ENCODE data around the gene SRRD.

The SRRD gene

DNA sequence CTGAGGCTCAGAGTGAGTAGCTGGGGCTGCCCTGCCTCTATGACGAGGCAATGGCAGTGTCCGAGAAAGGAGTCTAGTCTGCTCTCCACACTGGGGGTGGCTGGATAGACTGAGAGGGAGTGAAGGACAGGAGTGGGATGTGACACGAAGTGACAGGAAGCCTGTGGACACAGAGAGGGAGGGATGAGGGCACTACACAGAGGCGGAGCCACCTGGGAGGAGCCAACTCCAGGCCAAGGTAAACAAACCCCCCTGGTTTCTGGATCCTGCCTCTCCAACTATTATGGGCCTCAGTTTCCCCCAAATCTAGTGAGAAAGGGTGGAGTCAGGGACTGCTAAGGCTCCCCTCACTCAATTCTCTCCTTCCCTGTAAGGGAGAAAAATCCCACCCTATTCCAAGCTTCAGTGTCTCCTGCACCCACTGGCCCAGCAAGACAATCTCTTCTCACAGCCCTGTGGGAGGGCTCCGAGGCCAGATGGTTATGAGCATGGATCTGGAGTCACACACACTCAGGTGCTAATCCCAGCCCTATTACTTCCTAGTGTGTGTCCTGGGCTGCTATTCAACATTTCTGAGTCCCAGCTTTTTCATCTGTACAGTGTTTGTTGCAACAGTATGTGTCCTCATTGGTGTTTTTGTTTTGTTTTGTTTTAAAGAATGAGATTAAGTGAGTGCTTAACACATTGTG, 29.7 kb upstream of the SRRD start:
- DNase-seq, result no peak

DNA sequence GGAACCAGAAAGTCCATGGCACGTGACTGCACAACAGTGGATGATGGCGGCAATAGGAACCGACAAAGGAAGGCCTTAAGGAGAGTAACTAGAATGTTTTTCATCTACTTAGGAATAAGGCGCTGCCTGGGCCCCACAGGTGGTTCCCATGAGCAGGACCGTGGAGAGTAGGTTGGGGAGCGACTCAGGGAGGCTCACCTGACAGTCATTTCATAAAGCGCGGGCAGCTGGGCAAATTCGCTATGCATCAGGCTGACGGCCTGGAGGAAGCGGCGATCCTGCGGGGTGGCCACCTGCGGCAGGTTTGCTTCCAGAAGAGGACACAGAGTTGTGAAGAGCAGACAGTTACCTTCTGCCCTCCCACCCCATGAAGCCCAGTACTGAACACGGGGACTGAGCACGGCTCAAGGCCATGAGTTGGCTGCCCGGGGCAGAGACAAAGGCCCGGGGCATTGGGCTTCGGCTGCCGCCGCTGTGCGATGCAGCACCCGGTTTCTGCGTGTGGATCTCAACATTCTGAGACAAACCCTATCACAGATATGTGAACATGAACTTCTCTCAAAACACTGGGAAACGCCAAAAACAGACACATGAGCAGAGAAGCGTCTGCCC, 25.9 kb upstream of the SRRD start:
- DNase-seq, result no peak

DNA sequence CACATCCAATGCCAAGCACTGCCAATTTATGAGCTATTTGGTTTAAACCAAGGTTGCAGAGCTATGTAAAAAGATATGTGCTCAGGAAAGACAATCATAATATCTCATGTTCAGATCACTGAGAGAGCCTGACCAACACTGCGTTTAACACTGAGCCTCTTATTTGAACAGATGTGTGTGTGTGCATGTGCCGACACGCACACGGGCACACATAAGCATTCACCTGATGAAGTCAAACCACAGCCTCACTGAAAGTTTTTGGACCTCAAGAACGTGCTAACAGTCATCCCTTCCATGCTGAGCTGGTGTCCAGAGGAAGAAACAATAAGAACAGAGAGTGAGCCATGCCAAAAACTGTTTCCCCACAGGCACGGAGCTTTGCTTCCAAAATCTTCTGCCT, 23.5 kb upstream of the SRRD start:
- DNase-seq, result no peak

DNA sequence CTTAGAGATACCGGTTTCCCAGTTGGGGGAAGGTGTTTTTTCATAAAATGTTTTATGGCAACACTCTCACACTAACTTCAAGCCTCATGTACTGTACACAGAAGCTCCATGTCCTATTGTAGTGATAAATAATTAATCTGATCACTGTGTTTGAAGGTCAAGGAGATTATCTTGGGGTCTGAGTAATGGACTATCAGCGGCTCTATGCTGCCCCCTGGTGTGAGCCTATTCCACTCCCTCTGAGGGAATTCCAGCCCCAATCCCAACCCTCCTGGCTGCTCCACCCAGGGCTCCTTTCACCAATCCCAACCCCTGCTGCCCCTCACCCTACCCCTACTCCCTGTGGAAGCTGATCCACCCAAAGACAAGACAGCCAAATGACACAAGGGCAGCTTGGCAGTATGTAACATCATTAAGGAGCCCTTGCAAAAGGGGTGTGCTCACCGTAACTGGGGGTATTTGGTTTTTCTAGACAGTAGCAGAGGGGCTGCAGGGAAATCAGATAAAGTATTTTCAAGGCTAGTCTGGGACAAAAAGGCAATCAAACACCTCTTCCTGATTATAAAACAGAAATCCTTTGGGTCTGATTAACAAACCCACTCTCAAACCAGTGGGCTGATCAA, 22.4 kb upstream of the SRRD start:
- DNase-seq, result peak; percentile 90

DNA sequence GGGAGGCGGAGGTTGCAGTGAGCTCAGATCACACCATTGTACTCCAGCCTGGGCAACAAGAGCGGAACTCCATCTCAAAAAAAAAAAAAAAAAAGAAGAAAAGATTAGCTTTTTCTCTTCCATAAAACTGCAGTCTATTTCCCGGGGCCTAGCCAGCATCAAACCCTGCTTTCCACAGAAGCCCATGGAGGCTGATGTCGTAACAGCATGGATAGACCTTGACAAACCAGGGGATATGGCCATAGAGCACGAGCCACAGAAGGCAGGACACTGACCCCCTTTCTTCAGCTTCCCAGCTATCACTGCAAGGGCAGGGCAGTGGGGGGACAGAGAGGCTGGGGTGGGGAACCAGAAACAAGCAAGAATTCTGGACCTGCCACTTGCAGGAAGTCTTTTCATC, 21.6 kb upstream of the SRRD start:
- DNase-seq, result no peak

DNA sequence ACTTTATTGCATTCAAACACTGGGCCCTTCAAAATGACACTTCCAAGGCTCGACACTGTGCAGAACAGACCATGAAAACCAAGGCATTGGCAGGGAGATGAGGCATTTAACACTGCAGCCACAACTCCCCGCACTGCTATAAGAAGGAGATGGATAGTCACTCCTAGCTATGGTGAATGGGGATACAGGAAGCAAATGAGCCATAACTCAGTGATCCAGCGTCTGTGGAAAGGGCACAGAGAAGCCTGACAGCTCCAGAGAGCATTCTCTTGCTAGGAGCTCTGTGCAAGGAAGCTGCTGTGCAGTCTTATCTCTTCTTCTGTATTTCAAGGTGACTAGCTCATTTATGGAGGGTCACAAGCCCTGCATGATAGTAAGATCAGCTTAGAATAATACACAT, 21.0 kb upstream of the SRRD start:
- no peak for DNase-seq

DNA sequence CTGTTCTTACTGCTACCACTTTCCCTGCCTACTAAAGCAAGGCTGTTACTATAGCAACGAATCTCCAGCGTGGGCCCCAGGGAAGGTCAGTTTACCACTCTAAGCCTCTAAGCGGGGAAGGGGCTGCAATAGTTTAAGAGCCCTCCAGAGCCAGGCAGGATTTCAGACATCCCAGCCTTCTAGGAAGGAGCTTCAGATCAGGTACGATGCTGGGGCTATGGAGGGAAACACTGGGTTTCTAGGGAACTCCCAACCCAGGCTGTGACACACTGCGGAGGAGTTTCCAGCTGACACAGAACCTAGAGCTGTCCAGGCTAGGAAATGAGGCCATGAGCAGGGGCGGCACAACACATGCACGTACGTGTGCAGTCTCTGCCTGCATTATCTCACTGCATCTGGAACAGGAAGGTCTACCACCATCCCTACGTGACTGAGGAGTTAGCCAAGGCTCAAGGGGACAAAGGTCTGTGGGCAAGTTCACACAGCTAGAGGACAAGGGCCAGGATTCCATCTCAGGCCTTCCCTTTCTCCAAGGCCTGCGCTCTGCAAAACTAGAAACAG, 20.5 kb upstream of the SRRD start:
- no peak for DNase-seq

DNA sequence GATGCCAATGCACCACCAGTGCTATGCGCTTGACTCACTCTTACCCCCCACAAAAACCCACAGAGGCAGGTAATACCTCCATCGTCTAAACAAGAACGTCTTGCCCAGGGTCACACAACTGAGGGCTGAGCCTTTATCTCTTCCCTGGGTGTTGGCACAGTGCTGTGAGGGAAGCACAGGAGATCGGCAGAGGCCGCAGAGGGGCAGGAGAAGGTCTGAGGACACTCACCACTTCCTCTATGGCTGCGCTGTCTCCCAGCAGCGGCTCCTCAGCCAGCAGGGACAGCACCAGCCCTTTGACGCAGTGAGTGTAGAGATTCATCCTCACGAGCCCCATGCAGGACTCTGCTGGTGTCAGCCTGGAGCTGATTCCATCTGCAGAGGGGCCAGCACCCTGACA, 20.0 kb upstream of the SRRD start:
- DNase-seq, result no peak

DNA sequence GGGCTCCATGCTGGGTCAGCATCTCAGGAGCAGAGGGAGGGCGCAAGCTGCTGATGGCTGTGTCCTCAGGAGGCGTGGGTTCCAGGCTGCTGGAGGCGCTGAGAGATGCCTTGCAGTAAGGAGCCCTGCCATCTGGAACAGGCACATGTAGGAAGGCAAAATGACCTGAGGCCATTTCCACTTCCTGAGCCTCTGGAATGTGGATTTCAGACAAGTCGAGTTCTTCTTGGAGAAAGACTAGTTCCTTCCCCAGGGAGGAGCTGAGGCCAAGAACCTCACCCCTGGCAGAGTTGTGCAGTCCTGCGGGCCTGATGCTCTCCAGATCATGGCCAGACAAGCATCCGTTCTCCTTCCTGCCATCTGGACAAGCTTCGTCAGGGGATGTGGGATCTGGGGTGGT, 19.4 kb upstream of the SRRD start:
- DNase-seq, result peak; percentile 87

DNA sequence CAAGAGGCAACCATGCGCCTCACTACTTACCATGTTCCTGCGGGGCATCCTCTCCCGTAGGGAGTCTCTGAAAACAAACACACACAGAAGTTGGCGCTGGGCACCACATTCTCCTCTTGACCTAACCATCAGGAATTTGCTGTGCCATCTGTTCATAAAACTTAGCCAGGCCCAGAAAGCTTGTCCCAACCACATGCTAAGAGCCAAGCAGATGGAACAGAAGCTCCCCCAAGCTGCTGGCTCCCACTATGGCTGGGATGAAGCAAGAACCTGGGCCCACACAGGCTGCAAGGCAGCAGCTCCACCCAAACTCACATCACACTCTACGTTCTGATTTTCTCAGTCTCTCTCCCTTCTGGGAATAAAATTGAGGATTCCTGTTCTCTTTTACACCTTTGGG, 17.5 kb upstream of the SRRD start:
- DNase-seq, result no peak

DNA sequence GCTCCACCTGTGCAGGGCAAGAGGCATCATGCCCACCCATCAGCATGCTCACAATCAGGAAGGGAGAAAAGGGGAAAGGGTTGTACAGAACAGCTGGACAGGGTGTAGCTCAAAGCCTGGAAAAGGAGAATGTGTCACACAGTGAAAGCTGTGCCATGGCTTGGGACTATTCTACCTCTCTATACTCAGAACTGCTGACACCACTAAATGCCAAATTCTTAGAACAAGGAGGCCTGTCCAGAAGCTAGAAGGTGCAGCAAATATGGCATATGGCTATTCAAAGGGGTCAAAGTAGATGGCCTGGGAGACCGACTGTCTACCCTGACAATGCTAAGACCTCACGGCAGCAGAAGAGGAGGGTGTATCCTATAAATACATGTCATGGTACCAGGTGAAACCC, 12.9 kb upstream of the SRRD start:
- DNase-seq, result no peak

DNA sequence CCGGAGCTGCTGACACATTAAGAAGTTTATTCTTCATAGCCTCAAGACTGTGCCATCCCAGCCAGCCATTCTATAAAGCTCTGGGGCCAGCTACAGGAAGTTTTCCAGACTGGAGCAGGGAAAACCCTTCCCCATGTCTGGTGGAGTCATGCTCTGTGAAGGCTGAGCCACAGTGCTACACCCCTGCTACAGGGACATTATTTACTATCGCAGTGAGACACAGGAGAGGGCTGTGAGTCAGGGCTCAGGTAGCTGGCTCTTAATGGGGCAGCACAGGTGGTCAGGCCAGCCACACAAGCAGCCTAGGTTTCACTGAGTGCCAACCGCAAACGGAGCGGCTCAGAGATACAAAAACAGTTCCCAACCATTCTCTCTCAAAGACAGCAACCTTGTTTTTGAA, 12.2 kb upstream of the SRRD start:
- peak; percentile 98 for DNase-seq

DNA sequence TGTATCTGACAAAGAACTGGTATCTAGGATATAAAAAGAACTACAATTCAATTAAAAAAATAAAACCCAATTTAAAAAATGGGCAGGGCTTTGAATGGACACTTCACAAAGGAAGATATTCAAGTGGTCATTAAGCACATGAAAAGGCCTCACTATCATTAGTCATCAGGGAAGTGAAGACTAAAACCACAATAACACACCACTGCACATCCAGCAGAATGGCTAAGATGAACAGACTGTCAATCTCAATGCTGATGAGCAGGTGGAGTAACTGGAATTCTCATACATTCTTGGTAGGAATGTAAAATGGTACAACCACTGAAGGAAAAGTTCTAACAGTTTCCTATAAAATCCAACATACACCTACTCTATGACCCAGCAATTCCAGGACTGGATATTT, 9.0 kb upstream of the SRRD start:
- no peak for DNase-seq

DNA sequence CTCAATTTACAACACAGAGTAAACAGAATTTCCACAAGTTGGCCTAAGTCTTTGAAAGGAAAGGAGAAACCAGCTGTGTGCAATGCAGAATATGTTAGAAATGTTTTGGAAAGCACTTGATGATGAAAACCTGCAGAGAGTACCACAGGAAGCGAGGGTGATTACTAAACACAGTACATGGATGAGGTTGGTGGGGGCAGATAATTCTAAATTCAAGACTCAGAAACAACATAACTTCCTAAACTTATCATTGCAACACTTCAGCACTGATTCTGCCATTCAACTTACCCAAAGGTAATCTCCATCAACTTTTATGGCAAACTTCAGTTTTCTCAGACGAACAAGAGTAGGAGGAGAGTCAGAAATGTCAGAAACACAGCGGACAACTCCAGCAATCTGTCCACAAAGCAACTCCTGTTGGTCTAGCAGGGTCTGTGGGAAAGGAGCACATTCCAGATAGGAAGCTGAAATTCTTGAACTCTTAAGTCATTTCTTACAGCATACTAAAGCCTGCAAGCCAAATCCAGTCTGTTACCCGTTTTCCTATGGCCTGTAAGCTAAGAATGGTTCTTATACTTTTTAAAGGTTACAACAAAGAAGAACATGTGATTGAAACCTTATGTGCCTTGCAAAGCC, 6.9 kb upstream of the SRRD start:
- peak; percentile 80 for DNase-seq

DNA sequence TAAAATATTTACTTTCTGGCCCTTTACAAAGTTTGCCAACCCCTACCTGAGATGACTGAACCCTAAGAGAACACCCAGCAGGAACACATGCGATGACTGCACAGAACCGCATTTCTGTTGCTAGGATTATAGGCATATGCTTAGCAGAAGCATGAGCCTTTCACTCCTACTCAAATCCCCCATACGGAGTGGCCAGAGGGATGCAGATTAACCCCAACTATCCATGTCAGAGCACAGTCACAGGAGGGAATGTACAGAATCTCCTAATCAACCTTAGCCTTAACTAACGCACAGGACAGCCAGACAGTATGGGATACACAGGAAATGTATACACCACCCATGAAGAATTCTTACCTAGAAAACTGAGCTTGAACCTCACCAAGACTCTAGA, 6.3 kb upstream of the SRRD start:
- DNase-seq, result no peak

DNA sequence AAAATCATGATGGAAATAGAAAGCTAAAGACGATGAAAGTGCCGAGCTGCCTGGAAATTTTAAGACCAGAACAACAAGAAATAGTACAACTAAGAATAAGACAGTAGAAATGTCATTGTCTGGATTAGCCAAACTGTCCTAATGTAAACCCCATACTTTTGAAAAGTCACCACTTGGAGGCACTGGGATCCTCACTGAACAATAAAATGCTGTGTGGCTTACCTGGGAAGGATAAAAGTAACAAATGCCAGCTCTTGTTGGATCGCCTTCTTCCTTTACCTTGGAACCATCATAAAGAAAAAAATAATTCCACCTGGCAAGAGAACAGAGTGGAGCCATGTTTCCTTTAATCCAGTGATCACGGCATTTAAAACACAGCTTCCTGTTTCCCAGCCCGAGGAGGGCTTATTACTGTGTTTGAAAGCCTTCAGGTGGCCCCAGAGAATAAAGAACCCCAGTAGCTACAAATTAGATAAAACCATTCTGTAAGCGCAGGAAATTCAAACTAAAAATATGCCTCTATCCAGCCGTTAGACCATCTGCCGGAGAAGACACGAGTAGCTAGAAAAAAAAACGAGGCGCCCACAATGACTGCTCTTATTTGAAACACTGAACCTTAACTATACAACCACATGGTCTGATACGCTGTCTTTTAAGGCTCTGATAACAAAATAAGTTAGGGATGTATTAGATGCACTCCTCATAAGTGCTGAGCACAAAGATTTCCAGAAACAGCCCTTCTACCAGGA, 4.5 kb upstream of the SRRD start:
- DNase-seq, result no peak

DNA sequence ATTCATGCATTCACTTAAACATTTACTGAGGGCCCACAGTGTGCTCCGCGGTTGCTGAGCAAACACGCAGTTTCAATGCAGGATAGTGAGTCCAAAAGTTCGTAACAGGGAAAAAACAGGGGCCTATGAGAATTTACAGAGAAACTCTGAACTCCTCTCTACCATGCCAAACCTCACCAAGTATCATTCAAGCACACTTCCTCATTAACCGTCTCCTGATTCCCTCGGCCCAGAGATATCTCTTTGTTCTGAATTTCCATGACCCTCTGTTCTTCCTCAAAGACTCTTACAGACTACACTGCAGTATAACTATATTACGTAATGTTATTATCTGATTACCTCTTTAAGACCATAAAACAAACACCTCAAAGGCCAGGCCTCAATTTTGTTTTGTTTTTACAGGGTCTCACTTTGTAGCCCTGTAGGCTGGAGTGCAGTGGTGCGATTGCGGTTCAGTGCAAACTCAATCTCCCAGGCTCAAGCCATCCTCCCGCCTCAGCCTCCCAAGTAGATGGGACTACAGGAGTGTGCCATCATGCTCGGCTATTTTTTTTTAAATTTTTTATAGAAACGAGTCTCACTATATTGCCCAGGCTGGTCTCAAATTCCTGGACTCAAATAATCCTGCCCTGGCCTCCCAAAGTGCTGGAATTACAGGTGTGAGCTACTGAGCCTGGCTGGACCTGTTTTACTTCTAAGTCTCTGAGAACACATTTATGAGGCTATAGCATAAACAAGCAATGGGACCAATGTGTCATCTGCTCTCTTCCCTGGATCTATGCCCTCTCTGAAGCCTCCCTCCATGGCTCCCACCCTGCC, 3.7 kb upstream of the SRRD start:
- DNase-seq, result no peak

DNA sequence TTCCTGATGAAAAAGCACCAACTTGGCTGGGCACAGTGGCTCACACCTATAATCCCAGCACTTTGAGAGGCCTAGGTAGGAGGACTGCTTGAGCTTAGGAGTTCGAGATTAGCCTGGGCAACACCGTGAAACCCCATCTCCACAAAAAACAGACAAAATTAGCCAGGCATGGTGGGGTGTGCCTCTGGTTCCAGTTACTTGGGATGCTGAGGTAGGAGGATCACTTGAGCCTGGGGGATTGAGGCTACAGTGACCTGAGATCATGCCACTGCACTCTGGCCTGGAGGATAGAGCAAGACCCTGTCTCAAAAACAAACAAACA, 3.1 kb upstream of the SRRD start:
- DNase-seq, result no peak

DNA sequence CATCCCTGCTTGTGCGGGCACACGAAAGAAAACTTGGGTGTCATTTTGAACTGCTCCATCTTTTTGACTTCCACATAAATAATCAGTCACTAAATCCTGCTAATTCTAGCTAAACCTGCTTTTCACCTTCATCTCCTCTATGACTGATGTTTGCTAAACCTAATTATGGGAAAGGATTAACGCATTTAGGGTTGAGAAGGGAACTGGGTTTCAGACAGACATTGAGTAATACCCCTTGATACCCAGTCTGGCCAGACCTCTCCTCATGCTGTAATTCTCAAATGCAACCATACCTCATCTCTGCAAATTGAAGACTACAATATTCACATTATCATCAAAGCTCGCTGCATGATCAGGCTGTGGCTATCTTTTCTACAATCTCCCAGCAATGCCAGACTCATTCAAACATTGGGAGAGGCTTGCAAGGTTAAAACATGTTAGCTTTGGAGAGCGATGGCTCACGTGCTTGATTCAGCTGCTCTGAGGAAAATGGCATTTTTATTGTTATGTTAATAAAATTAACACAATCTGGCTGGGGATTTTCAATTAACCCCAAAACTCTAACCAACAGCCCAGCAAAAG, 2.5 kb upstream of the SRRD start:
- DNase-seq, result no peak

DNA sequence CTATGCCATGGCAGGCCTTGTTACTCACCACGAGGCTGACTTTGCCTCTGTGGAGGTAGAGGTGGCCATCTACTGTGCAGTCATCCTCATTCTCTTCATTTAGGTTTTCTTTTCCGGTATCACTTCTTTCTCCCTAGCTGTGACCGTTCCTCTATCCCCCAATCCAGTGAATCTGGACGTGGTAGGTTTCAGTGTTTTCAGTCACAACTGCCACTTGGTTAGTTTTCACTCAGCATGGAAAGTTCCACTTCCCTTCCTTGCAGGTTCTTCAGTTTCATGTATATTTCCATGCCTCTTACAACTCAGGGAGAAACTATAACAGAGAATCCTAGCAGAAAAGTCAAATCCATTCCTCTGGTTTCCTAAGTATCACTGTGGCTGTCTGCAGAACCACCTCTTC, 2.0 kb upstream of the SRRD start:
- DNase-seq, result no peak

DNA sequence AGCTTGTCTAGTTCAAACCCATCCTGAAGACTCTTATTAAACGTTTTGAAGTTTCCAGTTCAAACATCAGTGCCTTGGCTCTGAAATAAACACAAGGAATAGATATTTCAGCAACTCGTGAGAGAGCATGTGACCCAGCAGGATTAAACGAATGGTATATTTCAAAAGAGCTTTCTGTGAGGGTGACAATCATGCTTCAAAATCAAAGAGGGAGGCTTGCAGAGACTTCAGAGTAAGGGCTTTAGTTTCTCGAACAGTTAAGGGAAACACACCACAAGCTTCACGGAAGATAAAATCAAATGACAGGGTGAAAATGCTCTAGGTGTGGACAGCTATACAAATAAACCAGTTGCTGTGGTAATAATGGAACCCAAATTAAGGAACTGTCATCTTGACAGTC, 1.5 kb upstream of the SRRD start:
- DNase-seq, result no peak

DNA sequence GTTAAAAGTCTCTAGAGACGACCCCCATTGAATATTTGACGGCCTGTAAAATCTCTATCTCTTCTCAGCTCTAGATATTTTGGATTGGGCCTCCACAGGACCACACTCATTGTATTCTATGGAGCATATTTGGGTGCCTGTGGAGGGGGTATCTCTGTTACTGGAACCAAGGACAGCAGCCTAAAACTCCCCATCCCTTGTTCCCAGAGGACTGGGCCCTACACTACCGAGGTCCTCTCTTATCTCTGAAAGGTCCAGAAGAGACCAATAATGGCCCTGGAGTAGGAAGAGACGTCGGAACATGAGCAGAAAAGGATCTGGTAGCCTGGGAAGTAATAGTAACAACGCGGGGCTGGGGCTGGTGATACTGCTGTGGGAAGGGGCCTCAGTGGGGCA, 636 bp upstream of the SRRD start:
- no peak for DNase-seq

Measured in islet precursor cell (in vitro differentiated cells).